CD4-positive, alpha-beta T cell treated with Interleukin-15 for 4 hours (primary cell): ENCODE data around the gene SRGAP2B.
"Not testable (repeated sequence)": the region's sequence is repeated elsewhere in the genome, so short reads cannot be mapped to it uniquely, and the experiment has no call there.

ENCODE experiments used
- DNase-seq: peaks from one replicate; pipeline ENCODE4 v3.0.0-alpha.2; 2020; ENCODE audit warnings: low spot score

The SRGAP2B gene

DNA sequence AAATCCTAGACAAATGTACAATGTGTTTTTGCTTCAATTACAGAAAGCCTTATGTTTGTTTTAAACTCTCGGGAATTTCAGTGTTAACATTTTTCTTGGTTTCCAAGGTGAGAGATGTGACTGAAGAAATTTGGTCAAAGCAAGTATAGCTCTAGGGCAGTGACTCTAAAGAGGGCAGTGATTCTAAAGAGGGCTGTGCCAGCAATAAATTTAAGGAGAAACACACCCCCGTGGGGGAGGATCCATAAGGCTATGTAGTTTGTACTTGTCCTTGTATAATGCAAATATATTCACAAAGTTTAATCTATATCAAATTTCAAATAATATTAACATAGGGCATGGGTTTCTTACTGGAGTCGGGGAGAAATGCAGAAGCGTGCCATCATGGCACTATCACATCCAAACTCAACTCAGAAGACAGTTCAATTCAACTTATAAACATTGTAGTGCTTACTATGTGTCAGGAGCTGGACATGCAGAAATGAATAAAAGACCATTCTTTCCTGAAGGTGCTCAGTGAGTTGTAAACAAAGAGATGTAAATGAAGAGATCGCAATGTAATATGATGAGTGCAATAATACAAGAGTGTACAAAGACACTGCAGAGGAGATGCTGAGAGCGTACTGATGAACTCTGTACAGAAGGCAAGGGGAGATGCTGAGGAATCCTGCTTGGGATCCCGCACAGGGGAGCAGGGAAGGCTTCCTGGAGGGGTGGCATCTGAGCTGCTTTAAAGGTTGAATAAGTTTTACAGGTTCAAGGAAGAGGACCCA is 12.5 kb downstream of the SRGAP2B start:
- DNase-seq = not testable (repeated sequence)

DNA sequence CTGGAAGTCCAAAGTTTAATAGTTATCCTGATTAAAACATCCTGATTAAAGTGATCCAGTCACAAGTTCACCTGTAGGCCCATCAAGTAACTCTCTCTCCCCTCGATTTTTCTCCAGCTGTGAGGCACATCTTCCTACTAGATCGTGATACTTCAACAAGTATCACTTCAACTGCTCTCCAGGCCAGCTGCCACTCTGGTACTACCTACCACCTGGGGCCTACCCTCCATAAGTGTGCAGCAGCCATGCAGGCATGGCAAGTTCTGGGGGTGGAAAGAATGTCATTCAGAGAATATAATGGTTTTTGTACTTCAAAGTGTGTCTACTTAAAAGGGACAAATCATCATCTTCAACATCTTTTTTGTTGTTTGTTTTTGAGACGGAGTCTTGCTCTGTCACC is 14.9 kb downstream of the SRGAP2B start:
- DNase-seq = not testable (repeated sequence)

DNA sequence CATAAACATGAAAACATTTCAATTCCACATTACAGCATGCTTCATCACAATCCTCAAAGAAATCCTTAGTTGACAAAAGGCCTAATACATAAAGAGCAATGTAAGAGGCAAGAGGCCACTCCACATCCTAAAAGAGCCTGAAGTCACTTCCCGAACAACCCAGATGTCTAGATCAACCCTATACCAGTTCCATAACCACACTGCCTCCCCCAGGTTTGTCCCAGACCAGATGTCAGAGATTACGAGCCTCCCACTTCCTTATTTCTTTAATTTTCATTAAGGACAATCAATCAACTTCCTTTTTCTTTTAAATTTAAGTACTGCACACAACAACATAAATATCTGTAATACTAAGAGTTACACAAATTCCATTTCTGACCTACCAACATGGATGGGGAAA is 15.4 kb downstream of the SRGAP2B start:
- not testable (repeated sequence) for DNase-seq

DNA sequence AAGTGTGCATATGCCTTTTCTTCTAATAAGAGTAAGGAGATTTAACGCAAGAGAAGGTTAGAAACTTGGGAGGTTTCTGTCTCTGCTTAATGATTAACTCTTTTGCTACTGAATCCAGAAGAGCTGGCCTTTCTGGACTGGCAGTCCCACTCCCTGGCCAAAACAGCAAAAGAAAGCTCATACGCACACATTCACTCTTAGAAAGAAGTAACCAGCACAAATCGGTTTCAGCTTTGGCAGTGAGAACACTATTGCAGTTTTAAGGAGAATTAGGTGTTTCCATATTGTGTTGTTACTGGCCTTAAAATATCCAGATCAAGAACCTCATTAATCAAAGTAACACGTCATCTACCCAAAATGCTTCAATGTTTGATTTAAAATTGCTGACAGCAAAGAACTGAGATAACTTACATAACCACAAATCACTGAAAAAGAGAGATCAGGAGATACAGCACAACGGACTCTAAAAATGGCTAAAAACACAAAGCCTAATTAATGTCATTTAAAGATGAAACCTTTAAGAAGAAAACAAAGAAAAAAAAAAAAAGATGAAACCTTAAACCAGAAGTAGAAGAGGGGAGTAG is 16.2 kb downstream of the SRGAP2B start:
- not testable (repeated sequence) for DNase-seq

DNA sequence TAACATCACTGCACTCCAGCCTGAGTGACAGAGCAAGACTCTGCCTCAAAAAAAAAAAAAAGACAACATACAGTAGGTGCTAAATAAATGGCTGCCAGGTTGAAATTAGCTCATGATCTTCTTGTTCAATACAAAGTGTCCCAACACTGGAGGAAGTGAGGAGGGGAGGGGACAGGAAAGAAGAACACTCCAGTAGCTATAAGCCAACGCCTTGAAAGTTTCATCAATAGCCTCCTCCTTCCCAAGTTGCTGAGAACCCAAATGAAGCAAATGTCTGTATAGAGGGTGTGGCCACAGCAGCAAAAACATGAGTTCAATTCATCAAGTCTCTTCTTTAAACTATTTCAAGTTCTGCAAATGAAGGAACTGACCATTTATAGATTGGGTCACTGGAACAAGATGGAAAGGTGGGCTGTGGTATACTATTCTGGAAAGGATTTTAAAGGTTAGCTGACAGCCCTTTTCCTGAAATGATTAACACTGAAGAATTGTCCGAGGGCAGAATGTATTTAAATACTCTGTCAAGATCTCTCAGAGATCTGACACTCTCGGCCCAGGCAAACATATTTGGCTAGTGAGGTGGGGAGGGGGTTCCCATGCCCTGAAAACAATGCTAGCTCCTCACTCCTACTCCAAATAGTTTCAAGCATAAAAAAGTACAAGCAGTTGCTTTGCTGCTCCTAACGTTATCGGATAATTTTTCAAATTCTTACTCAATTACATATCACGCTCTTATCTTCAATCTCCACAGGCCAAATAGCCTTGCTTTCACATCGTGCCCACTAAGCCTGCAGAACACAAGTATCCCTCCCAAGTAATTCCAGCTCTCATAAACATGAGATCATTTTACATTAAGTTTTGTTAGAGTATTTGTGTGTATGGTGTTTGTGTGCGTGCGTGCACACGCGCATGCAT is 17.0 kb downstream of the SRGAP2B start:
- not testable (repeated sequence) for DNase-seq

DNA sequence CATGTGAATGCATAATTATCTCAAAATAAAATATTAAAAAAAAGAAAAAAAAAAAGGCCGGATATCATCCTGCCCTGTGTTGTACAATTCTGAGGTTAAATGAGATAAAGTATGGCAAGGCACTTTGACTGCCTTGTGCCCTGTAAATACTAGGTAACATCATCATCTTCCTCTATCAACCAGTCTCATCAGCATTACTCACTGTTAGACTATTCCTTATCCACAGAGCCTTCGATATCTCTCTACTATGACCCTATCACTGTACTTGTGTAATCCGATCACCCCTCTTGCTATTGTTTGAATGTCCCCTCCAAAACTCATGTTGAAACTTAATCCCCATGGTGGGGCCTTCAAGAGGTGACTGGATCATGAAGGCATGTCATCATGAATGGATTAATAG is 18.3 kb downstream of the SRGAP2B start:
- not testable (repeated sequence) for DNase-seq

DNA sequence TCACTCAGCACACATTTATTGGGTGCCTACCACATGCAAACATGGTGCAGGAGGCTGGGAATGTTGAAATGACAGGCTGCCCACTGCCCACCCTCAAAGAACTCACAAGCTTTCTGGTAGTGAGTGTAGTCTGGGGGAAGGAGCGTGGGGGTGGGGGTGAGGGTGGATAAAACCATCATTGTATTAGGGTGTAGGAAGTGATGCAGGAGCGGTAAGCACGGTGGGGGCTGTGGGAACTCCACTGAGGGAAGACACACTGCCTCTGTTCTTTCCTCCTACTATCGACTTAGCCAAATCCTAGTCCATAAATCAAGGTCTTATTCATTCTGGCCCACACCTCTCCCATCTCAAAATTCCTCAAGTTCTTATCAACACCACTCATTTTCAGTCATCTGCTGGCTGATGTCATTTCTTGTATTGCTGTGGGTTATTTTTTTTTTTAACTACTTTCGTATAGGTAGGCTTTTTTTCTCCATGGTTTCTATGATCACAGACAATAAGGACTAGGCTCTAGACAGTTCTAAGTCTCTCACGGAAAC is 21.0 kb downstream of the SRGAP2B start:
- DNase-seq = not testable (repeated sequence)

DNA sequence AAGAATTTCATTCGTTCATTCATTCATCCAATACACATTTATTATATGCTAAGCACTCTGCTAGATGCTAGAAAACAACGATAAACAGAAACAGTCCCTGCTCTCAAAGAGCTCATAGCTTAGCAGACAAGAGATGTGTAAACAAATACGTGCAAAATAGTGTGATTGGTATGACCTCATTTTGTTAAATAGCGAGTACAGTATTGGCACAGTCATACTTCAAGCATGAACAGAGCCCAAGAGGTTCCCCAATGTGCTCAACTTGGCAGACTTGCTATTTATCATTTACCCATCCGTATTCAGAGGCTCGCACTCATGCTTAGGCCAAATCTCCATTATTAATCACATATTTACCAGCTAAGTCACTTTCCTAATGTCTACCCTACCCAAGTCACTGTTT is 23.6 kb downstream of the SRGAP2B start:
- not testable (repeated sequence) for DNase-seq

DNA sequence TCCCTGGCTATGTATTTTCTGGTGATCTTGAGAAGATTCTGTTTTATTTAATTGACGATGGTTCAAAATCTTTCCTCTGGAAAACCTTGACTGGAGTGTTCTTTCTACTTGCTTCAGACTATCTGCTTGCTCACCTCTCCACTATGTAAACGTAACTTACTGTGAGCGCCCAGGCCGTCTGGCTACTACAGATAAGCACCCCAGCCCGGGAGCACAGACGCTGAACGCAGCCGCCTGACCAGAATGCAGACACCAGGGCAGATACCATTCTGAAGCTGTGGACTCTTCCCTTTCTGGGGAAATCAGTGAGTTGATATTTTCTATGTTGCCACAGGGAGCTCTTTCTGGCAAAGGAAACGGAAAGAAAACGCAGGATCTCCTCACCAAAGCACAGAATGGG is 28.6 kb downstream of the SRGAP2B start:
- DNase-seq = not testable (repeated sequence)

DNA sequence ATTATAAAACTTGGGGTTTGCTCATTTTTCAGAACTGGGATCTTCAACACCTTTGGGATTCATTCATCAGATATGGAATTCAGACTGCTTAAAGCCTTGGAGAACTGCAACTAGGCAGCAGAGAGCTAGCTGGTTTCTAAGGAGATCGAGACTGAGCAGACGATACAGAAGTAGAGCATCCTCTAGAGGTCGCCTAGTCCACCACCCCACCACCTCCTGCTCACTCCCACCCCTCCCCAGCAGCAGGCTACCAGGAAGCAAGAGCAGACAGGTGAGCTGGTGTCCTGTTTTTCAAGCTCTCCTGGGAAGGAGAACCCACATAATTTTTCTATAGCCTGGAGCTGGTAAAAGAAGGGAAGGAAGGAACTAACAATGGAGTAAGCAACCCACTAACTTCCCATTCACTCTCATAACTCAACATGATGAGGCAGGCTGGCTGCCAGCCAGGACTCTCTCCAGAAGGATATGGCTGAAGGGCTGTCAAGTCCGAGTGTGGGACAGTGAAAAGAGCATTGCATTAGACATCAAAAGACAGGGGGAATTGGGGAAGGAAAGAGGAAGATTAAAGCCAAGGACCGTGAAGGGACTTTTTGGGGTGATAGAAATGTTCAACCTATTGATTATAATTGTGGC is 29.8 kb downstream of the SRGAP2B start:
- not testable (repeated sequence) for DNase-seq

DNA sequence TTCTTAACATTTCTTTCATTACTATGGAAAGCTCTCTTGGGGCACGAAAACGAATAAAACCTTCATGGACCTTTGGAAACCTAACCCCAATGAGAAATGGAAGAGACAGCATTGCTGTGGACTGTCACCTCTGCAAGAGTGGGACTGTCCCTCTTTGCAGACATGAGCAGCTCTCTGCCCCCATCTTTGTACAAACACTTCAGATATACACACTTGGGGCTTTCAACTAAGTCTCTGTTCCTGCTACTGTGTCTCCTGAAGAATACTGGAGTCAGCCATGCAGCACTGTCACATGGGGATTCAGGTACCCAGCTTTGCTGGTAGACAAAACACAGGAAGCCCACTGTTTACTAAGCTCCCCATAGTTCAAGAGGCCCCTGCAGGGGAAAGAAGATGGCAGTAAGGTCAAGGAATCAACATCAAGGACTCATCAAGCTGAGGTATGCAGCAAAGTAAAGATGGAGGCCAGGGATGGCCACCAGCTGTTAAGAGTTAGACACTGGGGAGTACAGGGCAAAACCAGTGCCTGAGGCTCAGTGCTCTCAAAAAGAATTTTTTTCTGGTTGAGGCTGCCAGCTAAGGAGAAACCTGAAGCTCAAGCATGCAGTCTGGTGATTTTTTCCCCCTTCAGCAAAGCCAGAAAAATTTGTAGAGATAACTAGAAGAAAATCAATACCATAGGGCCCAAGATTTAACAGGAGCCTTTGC is 31.0 kb downstream of the SRGAP2B start:
- DNase-seq = not testable (repeated sequence)

DNA sequence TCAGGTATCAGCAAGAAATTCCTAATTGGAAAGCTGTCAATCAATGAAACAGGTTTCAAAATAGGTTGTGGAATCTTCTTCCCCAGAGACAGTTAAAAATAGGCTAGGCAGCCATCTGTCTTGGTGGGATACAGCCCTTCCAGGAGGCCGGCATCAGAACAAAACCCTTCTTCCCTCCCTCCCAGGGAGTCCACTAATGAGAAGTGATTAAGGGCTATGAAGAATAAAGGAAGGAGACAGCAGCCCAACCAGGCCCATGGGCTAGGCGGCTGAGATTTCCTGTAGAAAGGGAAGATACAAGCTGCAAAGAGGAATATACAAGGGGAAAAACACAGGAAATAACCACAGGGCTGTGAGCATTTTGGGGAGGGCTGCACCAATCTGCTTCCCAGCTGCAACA is 31.8 kb downstream of the SRGAP2B start:
- DNase-seq = not testable (repeated sequence)

DNA sequence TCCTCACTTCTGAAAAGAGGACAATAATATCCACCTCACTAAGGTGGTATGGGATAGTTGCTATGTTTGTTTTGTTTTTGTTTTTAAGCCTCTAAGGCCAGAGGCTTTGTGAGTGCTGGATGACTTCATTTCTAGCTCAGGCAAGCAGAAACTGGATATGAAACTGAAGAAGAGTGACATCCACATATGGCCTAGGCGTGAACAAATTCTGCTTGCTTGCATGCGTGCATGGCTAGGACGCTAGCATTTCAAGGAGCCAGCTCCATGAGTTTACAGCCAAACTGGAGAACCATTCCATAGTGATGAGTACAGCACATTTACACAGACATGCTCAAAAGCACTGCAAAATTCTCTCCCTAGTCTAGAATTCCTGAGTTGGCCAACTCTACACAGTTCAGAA is 36.9 kb downstream of the SRGAP2B start:
- DNase-seq = not testable (repeated sequence)

DNA sequence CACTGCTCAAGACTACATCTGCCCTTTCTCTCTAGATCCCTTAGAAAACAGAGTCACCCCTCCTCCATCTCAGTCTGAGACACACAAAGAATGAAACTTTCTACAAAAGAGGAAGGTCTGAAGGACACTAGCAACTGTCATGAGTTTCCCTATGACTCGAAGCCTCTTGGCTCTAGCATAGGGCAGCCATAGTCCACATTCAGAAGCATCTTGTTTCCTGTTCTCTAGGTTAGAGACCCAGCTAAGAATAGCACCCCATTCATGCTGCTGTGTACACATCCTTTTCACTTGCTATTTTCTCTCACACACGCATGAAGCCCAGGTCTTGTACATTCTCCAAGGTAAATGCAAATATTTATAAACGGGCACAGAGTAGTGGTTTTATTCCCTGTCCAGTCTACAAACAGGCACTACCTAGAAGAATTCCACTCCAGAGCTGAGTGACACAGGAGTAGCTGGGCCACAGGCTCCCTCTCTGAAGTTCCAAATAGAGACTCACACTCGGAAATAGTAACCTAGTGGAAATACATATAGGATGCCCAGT is 39.8 kb downstream of the SRGAP2B start:
- not testable (repeated sequence) for DNase-seq

DNA sequence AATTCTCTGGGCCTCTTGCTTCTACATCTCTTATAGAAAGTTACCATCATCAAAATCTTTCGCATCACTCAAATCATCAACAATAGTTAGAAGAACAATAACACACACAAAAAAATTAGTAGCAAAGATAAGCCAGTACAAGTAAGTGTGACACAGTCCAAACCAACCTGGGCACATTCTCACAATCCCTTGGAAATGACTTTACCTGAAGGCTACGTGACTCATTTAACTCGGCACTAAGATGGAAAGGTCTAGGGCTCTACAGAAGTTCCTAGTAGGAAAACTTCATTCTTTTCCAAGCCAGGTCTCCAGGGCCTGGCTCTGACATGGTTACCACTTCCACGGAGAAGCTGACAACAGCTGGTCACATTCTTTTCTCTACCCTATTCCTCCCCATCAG is 41.7 kb downstream of the SRGAP2B start:
- not testable (repeated sequence) for DNase-seq

DNA sequence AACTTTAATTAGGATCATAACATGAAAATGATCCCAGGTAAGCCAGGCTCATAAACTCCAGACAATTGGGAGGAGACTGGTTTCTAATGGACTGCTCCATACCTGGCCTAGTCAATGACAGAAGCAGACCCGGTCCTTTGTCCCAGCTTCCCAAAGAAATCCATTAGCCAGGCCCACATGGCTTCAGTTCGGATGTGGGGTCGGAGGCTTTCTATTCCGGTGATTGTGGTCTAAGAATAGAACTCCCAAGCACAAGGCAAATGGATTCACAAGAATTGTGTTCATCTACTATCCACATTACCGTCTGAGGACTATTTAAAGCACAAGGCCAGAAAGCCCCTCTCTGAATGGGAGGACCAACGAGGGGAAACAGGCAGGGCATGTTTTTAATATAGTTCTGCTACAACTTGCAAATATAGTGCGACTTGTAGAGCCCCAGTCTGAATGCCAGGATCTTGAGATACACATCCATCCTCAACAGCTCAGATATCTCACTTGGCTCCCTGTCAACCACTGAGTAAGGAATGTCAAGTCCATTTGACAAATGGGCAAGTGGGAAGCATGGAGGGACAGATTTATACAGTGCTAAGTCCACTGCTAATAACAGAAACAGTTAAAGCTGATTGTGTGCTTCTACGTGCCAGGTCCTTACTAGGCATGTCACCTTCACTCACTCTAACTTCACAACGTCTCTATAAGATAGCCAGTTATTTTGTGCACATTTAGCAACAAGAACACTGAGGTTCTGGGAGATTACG is 42.9 kb downstream of the SRGAP2B start:
- not testable (repeated sequence) for DNase-seq

DNA sequence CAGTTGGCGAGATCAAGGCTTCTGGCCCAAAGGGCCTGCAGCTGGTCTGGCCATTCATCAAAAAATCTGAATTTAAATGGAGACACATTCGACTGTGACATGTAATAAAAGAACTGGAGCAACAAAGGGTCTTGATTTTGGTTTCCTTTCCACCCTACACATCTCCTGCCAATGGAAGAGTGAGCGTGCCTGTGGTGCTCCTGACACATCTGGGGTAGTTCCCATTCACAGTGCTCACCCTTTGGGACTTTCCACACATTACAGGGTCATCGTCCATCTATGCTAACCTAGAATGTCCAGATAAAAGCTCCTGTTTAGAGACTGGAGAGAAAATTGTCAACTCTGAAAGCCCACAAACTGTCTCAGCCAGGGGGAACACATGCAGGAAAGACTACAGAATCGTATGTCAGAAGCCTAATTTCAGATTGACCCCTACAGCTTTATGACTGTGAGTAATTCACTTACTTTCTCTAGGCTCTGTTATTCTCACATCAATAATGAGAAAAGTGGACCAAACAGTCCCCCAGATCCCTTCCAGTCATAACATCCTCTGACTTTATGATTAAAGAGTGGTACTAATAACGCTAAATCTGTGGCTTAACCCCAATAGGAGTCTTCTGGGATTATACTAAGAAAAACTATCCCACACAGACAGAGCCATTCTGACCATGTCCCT is 46.8 kb downstream of the SRGAP2B start:
- DNase-seq = not testable (repeated sequence)

DNA sequence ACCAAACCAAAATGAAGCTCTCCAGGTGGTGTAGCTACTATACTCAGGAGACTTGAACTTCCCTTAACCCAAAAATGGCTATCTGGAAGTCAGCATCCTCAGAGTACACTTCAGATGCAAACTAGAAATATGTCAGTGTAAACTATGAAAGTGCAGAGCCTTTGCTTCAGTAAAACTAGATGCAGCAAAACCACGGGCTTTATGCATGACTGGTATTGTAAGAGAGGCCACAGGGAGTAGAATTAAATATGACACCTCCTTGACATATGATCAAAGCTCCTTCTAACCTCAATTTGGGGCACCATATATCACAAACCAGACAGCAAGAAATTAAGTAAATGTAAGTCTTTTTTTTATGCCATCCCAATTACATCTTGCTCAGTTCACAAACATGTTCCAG is 47.6 kb downstream of the SRGAP2B start:
- not testable (repeated sequence) for DNase-seq

DNA sequence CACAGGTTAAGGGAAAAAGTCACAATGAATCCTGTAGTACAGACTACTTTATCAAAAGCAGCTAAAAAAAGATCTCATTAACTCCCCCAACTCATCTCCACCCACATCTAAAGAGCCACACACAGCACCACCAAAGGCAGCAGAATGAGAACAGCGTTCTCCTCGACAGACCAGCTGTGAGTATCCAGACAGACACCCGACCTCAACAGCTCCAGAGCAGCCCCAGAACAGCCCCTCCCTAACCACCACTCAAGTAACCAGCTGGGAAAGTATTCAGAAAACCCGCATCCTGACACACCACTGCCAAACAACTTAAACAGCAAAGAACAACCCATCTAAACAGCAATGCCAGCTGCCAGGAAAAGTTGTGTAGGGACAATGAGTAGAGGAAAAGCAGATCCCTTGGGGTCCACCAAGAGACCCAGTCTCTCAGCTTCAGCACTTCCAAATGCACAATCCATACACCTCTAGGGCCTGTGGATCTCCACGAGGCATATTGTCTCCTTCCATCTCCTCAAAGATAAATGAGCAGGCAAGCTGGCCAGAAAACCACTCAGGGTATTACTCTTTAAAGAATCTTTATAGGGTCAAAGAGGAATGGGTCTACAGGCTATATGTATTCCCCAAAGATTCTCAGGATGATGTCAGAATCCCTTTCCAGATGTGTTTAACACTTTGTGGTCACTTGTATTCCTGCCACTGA is 49.4 kb downstream of the SRGAP2B start:
- DNase-seq = not testable (repeated sequence)
